Spleen (tissue), 11 donors: Measurements from ENCODE around the gene LENG8. TPM values are rescaled to one million over a fixed set of nuclear protein-coding genes. Genes with fewer than 3 reads are reported as not detected.

Experiments used
- DNase-seq: peaks from one replicate; pipeline ENCODE4 v3.0.0-alpha.2; 2020
- H3K27ac ChIP-seq, 8 donors: fragments of 200-600 bp; sonication (generic) in 7 of 8; 1 replicate in 4 of 8; 2 replicates in 4 of 8; pipeline versions ENCODE4 v1.5.0 to v1.8.0; 2016 to 2021; ENCODE audit warnings: inconsistent platforms in 4 of 8, mild to moderate bottlenecking in 4 of 8, moderate library complexity in 1 of 8
- H3K27me3 ChIP-seq, 7 donors: fragments of 200-600 bp; sonication (generic) in 6 of 7; replicated peaks in 1 of 7; 1 replicate in 4 of 7; 2 replicates in 3 of 7; pipeline versions ENCODE4 v1.5.0 to v1.8.0; 2016 to 2021; ENCODE audit warnings: inconsistent platforms in 3 of 7, mild to moderate bottlenecking in 1 of 7
- H3K36me3 ChIP-seq, 6 donors: fragments of 200-600 bp; sonication (generic) in 5 of 6; 1 replicate in 4 of 6; 2 replicates in 2 of 6; pipeline versions ENCODE4 v1.5.0 to v1.8.0; 2016 to 2021; ENCODE audit warnings: inconsistent platforms in 2 of 6
- H3K4me1 ChIP-seq, 6 donors: fragments of 200-600 bp; sonication (generic) in 5 of 6; 1 replicate in 3 of 6; 2 replicates in 3 of 6; pipeline versions ENCODE4 v1.5.0 to v1.8.0; 2016 to 2021; ENCODE audit warnings: inconsistent platforms in 3 of 6
- H3K4me3 ChIP-seq, 8 donors: fragments of 200-600 bp; sonication (generic) in 7 of 8; 1 replicate in 4 of 8; 2 replicates in 4 of 8; pipeline versions ENCODE4 v1.5.0 to v1.8.0; 2016 to 2021; ENCODE audit warnings: inconsistent platforms in 4 of 8, mild to moderate bottlenecking in 4 of 8, moderate library complexity in 2 of 8
- H3K9me3 ChIP-seq, 8 donors: fragments of 200-600 bp; sonication (generic) in 7 of 8; 1 replicate in 4 of 8; 2 replicates in 4 of 8; pipeline versions ENCODE4 v1.5.0 to v1.8.0; 2016 to 2021; ENCODE audit warnings: inconsistent platforms in 4 of 8
- CTCF ChIP-seq, 11 experiments: fragments of 200-600 bp in 7 of 11; fragments of 450-650 bp in 4 of 11; sonication (generic) in 4 of 11; IDR thresholded peaks in 8 of 11; conservative IDR thresholded peaks in 3 of 11; 1 replicate in 7 of 11; 2 replicates in 4 of 11; pipeline versions ENCODE4 v1.4.0 to v1.8.0; 2016 to 2021; ENCODE audit warnings: antibody characterized with exemption in 11 of 11, inconsistent platforms in 4 of 11, mild to moderate bottlenecking in 1 of 11
- POLR2A ChIP-seq, 3 donors: fragments of 450-650 bp; IDR thresholded peaks; one replicate each; pipeline ENCODE4 v1.5.1; 2017; ENCODE audit warnings: antibody characterized with exemption in 3 of 3, mild to moderate bottlenecking in 1 of 3
- POLR2AphosphoS5 ChIP-seq, 3 donors: sonication (generic); formaldehyde crosslinking; IDR thresholded peaks; one replicate each; pipeline ENCODE4 v1.5.1; 2017; ENCODE audit warnings: antibody characterized with exemption in 3 of 3
- WGBS, 5 donors: extraction: QIAGEN DNeasy Blood & Tissue Kit in 3 of 5; methylation state at CpG; one replicate each; pipeline versions ENCODE4 v1.1.5 to v1.1.7; 2013 to 2018; 5-methylcytosine and 5-hydroxymethylcytosine counted together
- intact Hi-C: fragments of 100-400 bp; cut with DNase I; formaldehyde crosslinking; loops from one replicate; pipeline ENCODE4 v1.15.0; 2023; ENCODE audit warnings: low total_unique reads
- polyA plus RNA-seq, 3 donors: library from polyadenylated mRNA; stranded (reverse); fragments of 200-250 nt; gene quantifications; one replicate each; pipeline ENCODE4 v1.2.1, GENCODE V29; 2013
- total RNA-seq, 7 donors: library from RNA; depleted of rRNA in 3 of 7; stranded (reverse); fragments of >200 nt in 3 of 7; fragmentation: NEBNext Ultra II Directional in 4 of 7; extraction: Animal tissue kit (Norgen Biotek cat#: 25700) in 4 of 7; gene quantifications; one replicate each; pipeline versions ENCODE4 v1.1.0 to v1.2.1, GENCODE V29; 2016 to 2021
- donor health status: healthy with polysubstance abuse.
- donor health status: DM: no; HTN: no; CAD: no; lungs with moderate emphysema.
- donor health status: DM: no; HTN: no; CAD: no.
- donor health status: Bipolar disorder and iron deficiency.
- donor health status: healthy.
- donor health status: DM: no; HTN: no; CAD: no.
- donor health status: DM: yes; HTN: yes; CAD: no.

LENG8 gene
- total and polyA plus RNA-seq, 10 donors = 69.2 to 293 (median 178) TPM

- no peak for DNase-seq
- Histone ChIP-seq H3K9me3 (no peaks in the 10 kb centered on the region), H3K4me3 (no peak overlapping the region), H3K27me3 (peaks cover 0 to 83% (median 12%) of the 10 kb centered on the region in 7 donors), H3K4me1 (peaks cover 0 to 53% (median 29%) of the 10 kb centered on the region in 6 donors), H3K36me3 (no peaks in the 10 kb centered on the region), H3K27ac (no peak overlapping the region)
- TF ChIP-seq POLR2AphosphoS5 (IDR thresholded peaks at IDR 0.05) = no peak
- TF ChIP-seq CTCF (IDR thresholded peaks at IDR 0.05 in 8 of 11, conservative IDR thresholded peaks at IDR 0.05 in 3 of 11) = peak in 10 of 11 experiments; percentile 20 to 75 (median 54)
- intact Hi-C loops = loop anchor here (5.0 kb wide), 1 partner anchor 191 kb away; no protein-coding TSS in a partner anchor
- 12 to 13% (median 13%) methylated on average over 16 of the region's 16 CpGs for WGBS, 5 donors
Observed at GRCh38 chr19:54481326-54481930, 32.4 kb downstream of the LENG8 start.

GRCh38 chr19:54482889-54483288, 33.9 kb downstream of the LENG8 start:
- no peak for TF ChIP-seq POLR2A (IDR thresholded peaks at IDR 0.05)
- TF ChIP-seq POLR2AphosphoS5 (IDR thresholded peaks at IDR 0.05) = no peak
- no peak for TF ChIP-seq CTCF (IDR thresholded peaks at IDR 0.05 in 8 of 11, conservative IDR thresholded peaks at IDR 0.05 in 3 of 11)
- Histone ChIP-seq H3K27ac (no peak overlapping the region), H3K27me3 (peaks cover 0 to 70% (median 12%) of the 10 kb centered on the region in 7 donors), H3K4me3 (no peak overlapping the region), H3K4me1 (peaks cover 0 to 53% (median 29%) of the 10 kb centered on the region in 6 donors), H3K36me3 (no peaks in the 10 kb centered on the region), H3K9me3 (no peaks in the 10 kb centered on the region)
- DNase-seq = no peak
- 15 to 35% (median 32%) methylated on average over 3 of the region's 3 CpGs for WGBS, 5 donors
- intact Hi-C loops = loop anchor here (5.0 kb wide), 1 partner anchor 189 kb away; no protein-coding TSS in a partner anchor

- H3K4me3 ChIP-seq = no peak overlapping the region
- peaks cover 0 to 61% (median 12%) of the 10 kb centered on the region in 7 donors for H3K27me3 ChIP-seq
- no peak overlapping the region for H3K27ac ChIP-seq
- H3K36me3 ChIP-seq = no peaks in the 10 kb centered on the region
- no peak for DNase-seq
- H3K4me1 ChIP-seq = peaks cover 0 to 43% (median 29%) of the 10 kb centered on the region in 6 donors
- intact Hi-C loops = loop anchor here (5.0 kb wide), 1 partner anchor 188 kb away; no protein-coding TSS in a partner anchor
- 78 to 82% (median 80%) methylated on average over 10 of the region's 10 CpGs for WGBS, 5 donors
- H3K9me3 ChIP-seq = no peaks in the 10 kb centered on the region
- TF ChIP-seq POLR2A (IDR thresholded peaks at IDR 0.05) = no peak
- no peak for TF ChIP-seq CTCF (IDR thresholded peaks at IDR 0.05 in 8 of 11, conservative IDR thresholded peaks at IDR 0.05 in 3 of 11)
- no peak for TF ChIP-seq POLR2AphosphoS5 (IDR thresholded peaks at IDR 0.05)
Observed at GRCh38 chr19:54484451-54484850, 35.5 kb downstream of the LENG8 start.

GRCh38 chr19:54485851-54486250, 36.9 kb downstream of the LENG8 start:
- TF ChIP-seq CTCF (IDR thresholded peaks at IDR 0.05 in 8 of 11, conservative IDR thresholded peaks at IDR 0.05 in 3 of 11) (no peak), POLR2A (IDR thresholded peaks at IDR 0.05) (no peak), POLR2AphosphoS5 (IDR thresholded peaks at IDR 0.05) (no peak)
- Histone ChIP-seq H3K27ac (no peak overlapping the region), H3K4me1 (peaks cover 0 to 29% (median 20%) of the 10 kb centered on the region in 6 donors), H3K27me3 (peaks cover 0 to 60% (median 12%) of the 10 kb centered on the region in 7 donors), H3K9me3 (no peaks in the 10 kb centered on the region), H3K36me3 (no peaks in the 10 kb centered on the region), H3K4me3 (no peak overlapping the region)
- 55 to 75% (median 64%) methylated on average over 5 of the region's 5 CpGs for WGBS, 5 donors
- no peak for DNase-seq
- intact Hi-C loops = no loop called here
